CD8-positive, alpha-beta memory T cell (primary cell): ENCODE measurements around the gene USP46. TPM values are rescaled to one million over a fixed set of nuclear protein-coding genes. Genes with fewer than 3 reads are reported as not detected.

ENCODE experiments used
- CTCF ChIA-PET: fragments of 350-600 bp; sonication (Branson Sonifier 250); formaldehyde crosslinking; loops from one replicate; lab custom pipeline; 2021; ENCODE audit warnings: antibody characterized with exemption; lab: Charles Lee
- POLR2A ChIA-PET: fragments of 350-600 bp; sonication (Branson Sonifier 250); formaldehyde crosslinking; loops from one replicate; lab custom pipeline; 2021; ENCODE audit warnings: antibody characterized with exemption; lab: Charles Lee
- DNase-seq, 5 donors: peaks; one replicate each; pipeline versions ENCODE4 v3.0.0 to v3.0.0-alpha.2; 2020 to 2022; ENCODE audit warnings: mixed read lengths in 1 of 5
- H3K27ac ChIP-seq: one replicate; pipeline ENCODE4 v1.7.0; 2013; ENCODE audit warnings: low read depth, mild to moderate bottlenecking, low read length, moderate library complexity
- H3K27me3 ChIP-seq: 2 replicates; pipeline ENCODE4 v1.7.0; 2013; ENCODE audit warnings: low read length, mild to moderate bottlenecking; ENCODE audit not compliant: insufficient read depth, poor library complexity, severe bottlenecking
- H3K36me3 ChIP-seq: 2 replicates; pipeline ENCODE4 v1.7.0; 2013; ENCODE audit warnings: mild to moderate bottlenecking, low read length, moderate library complexity; ENCODE audit not compliant: insufficient read depth
- H3K4me1 ChIP-seq: 2 replicates; pipeline ENCODE4 v1.7.0; 2013; ENCODE audit warnings: mild to moderate bottlenecking, low read length, moderate library complexity; ENCODE audit not compliant: insufficient read depth
- H3K4me3 ChIP-seq: 2 replicates; pipeline ENCODE4 v1.7.0; 2013; ENCODE audit warnings: mild to moderate bottlenecking, low read length
- H3K9me3 ChIP-seq: 2 replicates; pipeline ENCODE4 v1.7.0; 2013; ENCODE audit warnings: mild to moderate bottlenecking, low read length
- H3K27ac Mint-ChIP-seq, 8 donors: one replicate each; pipeline ENCODE4 v1.8.0; 2020 to 2021; ENCODE audit warnings: mixed read lengths in 8 of 8, mild to moderate bottlenecking in 6 of 8, inconsistent platforms in 3 of 8, moderate library complexity in 3 of 8
- H3K27me3 Mint-ChIP-seq, 2 donors: one replicate each; pipeline ENCODE4 v1.8.0; 2020 to 2021; ENCODE audit warnings: mixed read lengths in 2 of 2, mild to moderate bottlenecking in 1 of 2, moderate library complexity in 1 of 2
- H3K36me3 Mint-ChIP-seq, 3 donors: one replicate each; pipeline ENCODE4 v1.8.0; 2020 to 2021; ENCODE audit warnings: mixed read lengths in 3 of 3, inconsistent platforms in 1 of 3, mild to moderate bottlenecking in 1 of 3
- H3K4me1 Mint-ChIP-seq, 3 donors: one replicate each; pipeline ENCODE4 v1.8.0; 2020 to 2021; ENCODE audit warnings: mixed read lengths in 3 of 3, inconsistent platforms in 1 of 3, mild to moderate bottlenecking in 1 of 3
- H3K4me3 Mint-ChIP-seq, 7 donors: one replicate each; pipeline ENCODE4 v1.8.0; 2020 to 2021; ENCODE audit warnings: mixed read lengths in 7 of 7, mild to moderate bottlenecking in 6 of 7, moderate library complexity in 4 of 7, inconsistent platforms in 2 of 7
- H3K9me3 Mint-ChIP-seq, 5 donors: one replicate each; pipeline ENCODE4 v1.8.0; 2020 to 2022; ENCODE audit warnings: mixed read lengths in 5 of 5, mild to moderate bottlenecking in 3 of 5, moderate library complexity in 2 of 5, inconsistent platforms in 1 of 5
- polyA plus RNA-seq: library from polyadenylated mRNA; unstranded; fragments of 300-500 nt; fragmentation: Illumina TruSeq; gene quantifications from one replicate; pipeline ENCODE4 v1.2.3, GENCODE V29; 2021
- total RNA-seq, 2 experiments: library from RNA; stranded (reverse); gene quantifications; one replicate each; pipeline ENCODE4 v1.2.3, GENCODE V29; 2021

The USP46 gene
- total and polyA plus RNA-seq, 3 experiments from 2014 or later = 5.8 to 16.9 (median 15.6) TPM

DNA sequence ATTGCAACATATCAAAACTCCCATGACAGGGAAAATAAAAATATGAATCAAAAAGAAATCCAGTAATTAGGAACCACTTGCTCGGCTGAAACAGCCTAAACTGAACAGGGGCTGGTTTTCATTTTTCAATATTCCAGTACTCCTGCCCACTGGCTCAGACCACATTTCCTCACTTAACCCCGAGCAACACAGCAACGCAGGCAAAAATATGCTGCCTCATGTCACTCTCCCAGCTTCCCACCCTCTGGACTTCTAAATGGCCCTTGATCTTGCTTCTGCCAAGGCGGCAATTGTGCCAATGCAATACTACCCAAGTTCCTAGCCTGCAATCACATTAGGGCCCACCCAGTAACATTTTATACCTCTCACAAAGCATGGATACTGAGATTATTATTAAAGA, 30.6 kb downstream of the USP46 start:
- no peak overlapping the region for H3K4me3 ChIP-seq
- Mint-ChIP-seq H3K4me3 (peak overlapping the region in 1 of 7 donors; percentile 16), H3K27me3 (peaks cover 0 to 3% of the 10 kb centered on the region in 2 donors), H3K4me1 (peaks cover 3 to 14% (median 7%) of the 10 kb centered on the region in 3 donors), H3K27ac (no peak overlapping the region), H3K9me3 (no peaks in the 10 kb centered on the region), H3K36me3 (peaks cover 17 to 55% (median 20%) of the 10 kb centered on the region in 3 donors)
- no peaks in the 10 kb centered on the region for H3K36me3 ChIP-seq
- H3K4me1 ChIP-seq = no peaks in the 10 kb centered on the region
- H3K27me3 ChIP-seq = no peaks in the 10 kb centered on the region
- ChIA-PET POLR2A (no interaction called here), CTCF (no interaction called here)
- H3K27ac ChIP-seq = no peak overlapping the region
- H3K9me3 ChIP-seq = no peaks in the 10 kb centered on the region
- no peak for DNase-seq

DNA sequence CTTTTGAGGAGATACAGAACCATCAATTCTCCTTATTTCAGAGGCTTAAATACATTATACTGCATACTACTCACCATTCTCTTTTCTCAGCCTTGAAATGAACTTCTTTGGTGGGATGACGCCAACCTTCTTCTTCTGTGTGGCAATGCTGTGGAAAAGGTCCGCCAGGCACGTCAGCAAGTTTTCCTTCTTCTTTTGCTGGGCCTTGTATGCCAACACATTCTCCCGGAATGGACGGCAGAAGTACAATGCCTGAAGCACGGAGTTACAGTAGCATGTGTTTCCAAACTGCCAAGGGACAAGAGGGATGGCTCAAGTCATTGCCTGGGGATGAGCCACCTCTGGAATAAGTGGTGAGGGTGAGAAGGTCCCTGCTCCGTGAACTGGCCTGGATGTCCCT, 31.2 kb downstream of the USP46 start:
- peak overlapping the region in 2 of 8 donors; percentile 5 to 6 for H3K27ac Mint-ChIP-seq
- no peak for DNase-seq

GRCh38 chr4:52625216-52625615, 33.9 kb downstream of the USP46 start:
- no peaks in the 10 kb centered on the region for H3K4me1 ChIP-seq
- POLR2A ChIA-PET = no interaction called here

More for the DNA sequence above, 31.2 kb downstream of the USP46 start:
- H3K27ac ChIP-seq = no peak overlapping the region
- Mint-ChIP-seq H3K36me3 (peaks cover 20 to 57% (median 22%) of the 10 kb centered on the region in 3 donors), H3K27me3 (peaks cover 0 to 3% of the 10 kb centered on the region in 2 donors), H3K4me1 (peaks cover under 1 to 7% (median 5%) of the 10 kb centered on the region in 3 donors), H3K4me3 (no peak overlapping the region), H3K9me3 (no peaks in the 10 kb centered on the region)
- POLR2A ChIA-PET = no interaction called here
- no peaks in the 10 kb centered on the region for H3K36me3 ChIP-seq
- H3K4me3 ChIP-seq = no peak overlapping the region
- H3K27me3 ChIP-seq = no peaks in the 10 kb centered on the region
- no peaks in the 10 kb centered on the region for H3K4me1 ChIP-seq
- H3K9me3 ChIP-seq = no peaks in the 10 kb centered on the region
- CTCF ChIA-PET = no interaction called here

GRCh38 chr4:52622564-52622963, 36.5 kb downstream of the USP46 start:
- Histone ChIP-seq H3K9me3 (no peaks in the 10 kb centered on the region), H3K4me3 (no peak overlapping the region), H3K27me3 (no peaks in the 10 kb centered on the region), H3K36me3 (no peaks in the 10 kb centered on the region), H3K4me1 (peaks cover 10% of the 10 kb centered on the region), H3K27ac (no peak overlapping the region)
- Mint-ChIP-seq H3K9me3 (no peaks in the 10 kb centered on the region), H3K4me1 (peaks cover 7 to 38% (median 37%) of the 10 kb centered on the region in 3 donors), H3K27ac (peak overlapping the region in 1 of 8 donors; percentile 0), H3K27me3 (no peaks in the 10 kb centered on the region), H3K36me3 (peaks cover 20 to 46% (median 20%) of the 10 kb centered on the region in 3 donors), H3K4me3 (no peak overlapping the region)
- ChIA-PET CTCF (no interaction called here), POLR2A (no interaction called here)
- DNase-seq = no peak

More at GRCh38 chr4:52625216-52625615, 33.9 kb downstream of the USP46 start:
- H3K4me3 Mint-ChIP-seq = no peak overlapping the region
- Histone ChIP-seq H3K36me3 (no peaks in the 10 kb centered on the region), H3K27ac (no peak overlapping the region), H3K4me3 (no peak overlapping the region), H3K27me3 (no peaks in the 10 kb centered on the region), H3K9me3 (no peaks in the 10 kb centered on the region)
- peaks cover 0 to 3% of the 10 kb centered on the region in 2 donors for H3K27me3 Mint-ChIP-seq
- no peak for DNase-seq
- CTCF ChIA-PET = no interaction called here
- H3K9me3 Mint-ChIP-seq = no peaks in the 10 kb centered on the region
- H3K36me3 Mint-ChIP-seq = peaks cover 23 to 65% (median 26%) of the 10 kb centered on the region in 3 donors
- peaks cover 1 to 14% (median 12%) of the 10 kb centered on the region in 3 donors for H3K4me1 Mint-ChIP-seq
- H3K27ac Mint-ChIP-seq = no peak overlapping the region

- no peaks in the 10 kb centered on the region for H3K9me3 Mint-ChIP-seq
- Histone ChIP-seq H3K4me3 (no peak overlapping the region), H3K36me3 (no peaks in the 10 kb centered on the region), H3K9me3 (no peaks in the 10 kb centered on the region), H3K27me3 (no peaks in the 10 kb centered on the region), H3K27ac (no peak overlapping the region), H3K4me1 (peaks cover 10% of the 10 kb centered on the region)
- no peak overlapping the region for H3K4me3 Mint-ChIP-seq
- H3K4me1 Mint-ChIP-seq = peaks cover 14 to 48% (median 45%) of the 10 kb centered on the region in 3 donors
- no peak for DNase-seq
- ChIA-PET CTCF (no interaction called here), POLR2A (no interaction called here)
- no peak overlapping the region for H3K27ac Mint-ChIP-seq
- H3K27me3 Mint-ChIP-seq = no peaks in the 10 kb centered on the region
- peaks cover 18 to 37% (median 20%) of the 10 kb centered on the region in 3 donors for H3K36me3 Mint-ChIP-seq
Measured at GRCh38 chr4:52621567-52621966, 37.5 kb downstream of the USP46 start.

GRCh38 chr4:52619591-52619931, 39.5 kb downstream of the USP46 start:
- H3K4me1 ChIP-seq = peaks cover 10% of the 10 kb centered on the region

GRCh38 chr4:52618795-52619590, 40.1 kb downstream of the USP46 start:
- peaks cover 6 to 18% (median 8%) of the 10 kb centered on the region in 3 donors for H3K36me3 Mint-ChIP-seq
- H3K36me3 ChIP-seq = no peaks in the 10 kb centered on the region
- peaks cover 10% of the 10 kb centered on the region for H3K4me1 ChIP-seq
- no peak for DNase-seq
- H3K4me1 Mint-ChIP-seq = peaks cover 24 to 67% (median 60%) of the 10 kb centered on the region in 3 donors
- peak overlapping the region in 3 of 8 donors; percentile 28 to 58 (median 33) for H3K27ac Mint-ChIP-seq
- H3K4me3 Mint-ChIP-seq = no peak overlapping the region
- no peak overlapping the region for H3K27ac ChIP-seq
- no peaks in the 10 kb centered on the region for H3K27me3 ChIP-seq
- no peaks in the 10 kb centered on the region for H3K9me3 Mint-ChIP-seq
- no peaks in the 10 kb centered on the region for H3K27me3 Mint-ChIP-seq
- no peak overlapping the region for H3K4me3 ChIP-seq
- CTCF ChIA-PET = no interaction called here
- POLR2A ChIA-PET = no interaction called here
- no peaks in the 10 kb centered on the region for H3K9me3 ChIP-seq

More at GRCh38 chr4:52619591-52619931, 39.5 kb downstream of the USP46 start:
- Mint-ChIP-seq H3K36me3 (peaks cover 6 to 20% (median 10%) of the 10 kb centered on the region in 3 donors), H3K4me3 (no peak overlapping the region), H3K4me1 (peaks cover 24 to 64% (median 60%) of the 10 kb centered on the region in 3 donors), H3K9me3 (no peaks in the 10 kb centered on the region), H3K27ac (peak overlapping the region in 1 of 8 donors; percentile 58), H3K27me3 (no peaks in the 10 kb centered on the region)
- no peak overlapping the region for H3K27ac ChIP-seq
- ChIA-PET POLR2A (no interaction called here), CTCF (no interaction called here)
- H3K27me3 ChIP-seq = no peaks in the 10 kb centered on the region
- no peak for DNase-seq
- no peaks in the 10 kb centered on the region for H3K9me3 ChIP-seq
- H3K36me3 ChIP-seq = no peaks in the 10 kb centered on the region
- no peak overlapping the region for H3K4me3 ChIP-seq

DNA sequence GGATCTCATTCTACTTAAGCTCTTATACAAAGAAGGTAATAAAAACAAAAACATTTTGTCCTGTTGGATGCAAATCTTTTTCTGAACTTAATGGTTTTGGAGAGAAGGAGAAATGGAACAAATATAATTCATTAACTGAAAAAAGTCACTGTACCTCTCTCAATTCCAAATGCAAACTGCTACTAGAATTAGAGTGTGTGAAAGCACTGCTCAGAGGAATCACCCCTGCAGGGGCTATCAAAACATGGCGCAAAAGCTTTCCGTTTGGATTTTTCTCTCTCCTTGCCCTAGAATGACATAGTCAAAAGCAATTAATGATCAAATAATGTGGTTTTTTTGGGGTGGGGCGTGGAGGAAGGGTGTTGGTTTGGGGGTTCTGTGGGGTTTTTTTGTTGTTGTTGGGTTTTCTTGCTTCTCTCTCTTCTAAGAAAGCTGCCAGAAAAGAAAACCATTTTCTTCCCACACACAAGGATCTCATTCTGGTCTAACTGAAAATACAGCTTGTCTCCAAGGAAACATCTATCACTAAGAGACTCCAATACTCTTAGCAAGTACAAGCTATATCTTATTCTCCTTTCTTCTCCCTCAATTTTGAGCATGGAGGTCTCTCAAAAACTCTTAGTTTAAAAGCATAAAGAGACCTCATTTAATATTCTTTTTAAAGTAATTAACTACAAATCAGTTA, 41.6 kb downstream of the USP46 start:
- peak overlapping the region in 7 of 8 donors; percentile 12 to 66 (median 32) for H3K27ac Mint-ChIP-seq
- ChIA-PET CTCF (interaction anchor here (1.7 kb wide), 1 partner anchor 95 kb away, joined by 4 read pairs; no protein-coding TSS in a partner anchor), POLR2A (no interaction called here)
- H3K27me3 Mint-ChIP-seq = no peaks in the 10 kb centered on the region
- H3K9me3 Mint-ChIP-seq = no peaks in the 10 kb centered on the region
- Histone ChIP-seq H3K9me3 (no peaks in the 10 kb centered on the region), H3K36me3 (no peaks in the 10 kb centered on the region), H3K4me3 (no peak overlapping the region), H3K27me3 (no peaks in the 10 kb centered on the region), H3K4me1 (peaks cover 10% of the 10 kb centered on the region), H3K27ac (no peak overlapping the region)
- H3K36me3 Mint-ChIP-seq = peaks cover 0 to 15% (median 8%) of the 10 kb centered on the region in 3 donors
- peak overlapping the region in 5 of 7 donors; percentile 39 to 66 (median 50) for H3K4me3 Mint-ChIP-seq
- peaks cover 24 to 66% (median 57%) of the 10 kb centered on the region in 3 donors for H3K4me1 Mint-ChIP-seq
- DNase-seq = no peak
